ENCODE data around the gene STING1.
"Not testable (repeated sequence)": the region's sequence is repeated elsewhere in the genome, so short reads cannot be mapped to it uniquely, and the experiment has no call there.

Gene STING1

GRCh38 chr5:139461176-139461575, 21.4 kb downstream of the STING1 start:
- no peak for DNase-seq

GRCh38 chr5:139460455-139460854, 22.1 kb downstream of the STING1 start:
- no peak for DNase-seq

GRCh38 chr5:139459451-139459934, 23.1 kb downstream of the STING1 start:
- no peak for DNase-seq

- DNase-seq, result peak; percentile 64
Measured at GRCh38 chr5:139458580-139459407, 23.8 kb downstream of the STING1 start.

GRCh38 chr5:139457653-139458306, 24.8 kb downstream of the STING1 start:
- DNase-seq, result no peak

GRCh38 chr5:139457241-139457640, 25.3 kb downstream of the STING1 start:
- DNase-seq, result no peak

- DNase-seq, result no peak
Measured at GRCh38 chr5:139456776-139457175, 25.8 kb downstream of the STING1 start.

- no peak for DNase-seq
Measured at GRCh38 chr5:139454568-139455290, 27.8 kb downstream of the STING1 start.

- no peak for DNase-seq
Measured at GRCh38 chr5:139453683-139454567, 28.6 kb downstream of the STING1 start.

GRCh38 chr5:139451878-139452660, 30.5 kb downstream of the STING1 start:
- DNase-seq, result no peak

GRCh38 chr5:139451176-139451575, 31.4 kb downstream of the STING1 start:
- no peak for DNase-seq

- no peak for DNase-seq
Measured at GRCh38 chr5:139446956-139447779, 35.4 kb downstream of the STING1 start.

GRCh38 chr5:139445325-139446170, 37.0 kb downstream of the STING1 start:
- DNase-seq, result no peak

GRCh38 chr5:139443831-139444453, 38.6 kb downstream of the STING1 start:
- no peak for DNase-seq

- DNase-seq, result not testable (repeated sequence)
Measured at GRCh38 chr5:139440416-139440815, 42.1 kb downstream of the STING1 start.

GRCh38 chr5:139439013-139439903, 43.3 kb downstream of the STING1 start, which contains the start of gene DNAJC18:
Gene DNAJC18, minus strand, starts transcription at chr5:139439525. Its CDS starts 80 bp downstream, at chr5:139439445.
- peak; percentile 88 for DNase-seq

- no peak for DNase-seq
Measured at GRCh38 chr5:139438707-139439012, 43.9 kb downstream of the STING1 start.

GRCh38 chr5:139435676-139436075, 46.9 kb downstream of the STING1 start:
- DNase-seq, result no peak
